H9 (cell line): ENCODE data around the gene ELOA2. TPM values are rescaled to one million over a fixed set of nuclear protein-coding genes. Genes with fewer than 3 reads are reported as not detected.

Experiments
- DNase-seq: peaks from one replicate; pipeline ENCODE4 v3.0.0-alpha.2; 2017
- H2AFZ ChIP-seq: one replicate; pipeline ENCODE4 v1.6.1; 2013; ENCODE audit warnings: mild to moderate bottlenecking, low read length, control low read depth, moderate library complexity
- H2AK5ac ChIP-seq: 2 replicates; pipeline ENCODE4 v1.6.1; 2013; ENCODE audit warnings: low read length, control low read depth, mixed read lengths; ENCODE audit not compliant: insufficient read length
- H2BK120ac ChIP-seq: one replicate; pipeline ENCODE4 v1.6.1; 2013; ENCODE audit warnings: low read depth, mild to moderate bottlenecking, low read length, control low read depth, inconsistent platforms; ENCODE audit not compliant: poor library complexity, severe bottlenecking
- H2BK12ac ChIP-seq: 2 replicates; pipeline ENCODE4 v1.6.1; 2013; ENCODE audit warnings: low read length, control low read depth, mixed read lengths, low read depth; ENCODE audit not compliant: insufficient read length
- H2BK15ac ChIP-seq: 2 replicates; pipeline ENCODE4 v1.6.1; 2013; ENCODE audit warnings: low read depth, low read length, control low read depth
- H2BK20ac ChIP-seq: one replicate; pipeline ENCODE4 v1.6.1; 2013; ENCODE audit warnings: low read depth, mild to moderate bottlenecking, low read length, control low read depth, inconsistent platforms; ENCODE audit not compliant: poor library complexity, severe bottlenecking
- H2BK5ac ChIP-seq: 2 replicates; pipeline ENCODE4 v1.6.1; 2013; ENCODE audit warnings: low read length, control low read depth, mixed read lengths; ENCODE audit not compliant: insufficient read length
- H3K14ac ChIP-seq: 2 replicates; pipeline ENCODE4 v1.6.1; 2013; ENCODE audit warnings: low read length, control low read depth; ENCODE audit not compliant: insufficient read depth
- H3K18ac ChIP-seq: 2 replicates; pipeline ENCODE4 v1.6.1; 2013; ENCODE audit warnings: low read depth, mild to moderate bottlenecking, mixed read lengths, low read length, control low read depth; ENCODE audit not compliant: insufficient read length
- H3K23ac ChIP-seq: 2 replicates; pipeline ENCODE4 v1.6.1; 2013; ENCODE audit warnings: low read length, control low read depth, mixed read lengths, low read depth; ENCODE audit not compliant: insufficient read length
- H3K23me2 ChIP-seq: 2 replicates; pipeline ENCODE4 v1.6.1; 2013; ENCODE audit warnings: low read depth, mild to moderate bottlenecking, mixed read lengths, low read length, control low read depth; ENCODE audit not compliant: insufficient read length, poor library complexity, severe bottlenecking
- H3K27ac ChIP-seq: 2 replicates; pipeline ENCODE4 v1.5.1; 2013; ENCODE audit warnings: low read length, control low read depth, mixed read lengths, low read depth; ENCODE audit not compliant: insufficient read length
- H3K27me3 ChIP-seq: 2 replicates; pipeline ENCODE4 v1.6.1; 2013; ENCODE audit warnings: low read length, control low read depth, inconsistent platforms; ENCODE audit not compliant: insufficient read depth
- H3K4ac ChIP-seq: 2 replicates; pipeline ENCODE4 v1.6.1; 2013; ENCODE audit warnings: low read depth, mild to moderate bottlenecking, control low read depth, inconsistent platforms, low read length, moderate library complexity
- H3K4me1 ChIP-seq: 2 replicates; pipeline ENCODE4 v1.6.1; 2013; ENCODE audit warnings: low read length, control low read depth, inconsistent platforms; ENCODE audit not compliant: insufficient read depth
- H3K4me2 ChIP-seq: 2 replicates; pipeline ENCODE4 v1.6.1; 2013; ENCODE audit warnings: low read length, control low read depth, mixed read lengths; ENCODE audit not compliant: insufficient read length, insufficient read depth
- H3K56ac ChIP-seq: 2 replicates; pipeline ENCODE4 v1.6.1; 2013; ENCODE audit warnings: low read depth, mild to moderate bottlenecking, mixed read lengths, low read length, control low read depth; ENCODE audit not compliant: insufficient read length
- H3K79me1 ChIP-seq: 2 replicates; pipeline ENCODE4 v1.6.1; 2013; ENCODE audit warnings: low read depth, mild to moderate bottlenecking, moderate library complexity, low read length, control low read depth, inconsistent platforms; ENCODE audit not compliant: insufficient read depth, poor library complexity, severe bottlenecking
- H3K79me2 ChIP-seq: 2 replicates; pipeline ENCODE4 v1.6.1; 2013; ENCODE audit warnings: low read length, control low read depth, inconsistent platforms; ENCODE audit not compliant: insufficient read depth
- H3K9ac ChIP-seq: 2 replicates; pipeline ENCODE4 v1.6.1; 2013; ENCODE audit warnings: low read length, control low read depth, mixed read lengths; ENCODE audit not compliant: insufficient read length; ENCODE audit errors: extremely low read depth
- H3K9me3 ChIP-seq: one replicate; pipeline ENCODE4 v1.6.1; 2013; ENCODE audit warnings: low read depth, low read length, inconsistent platforms; ENCODE audit not compliant: control insufficient read depth
- H3T11ph ChIP-seq: one replicate; pipeline ENCODE4 v1.6.1; 2013; ENCODE audit warnings: mild to moderate bottlenecking, low read length, control low read depth, inconsistent platforms
- H4K20me1 ChIP-seq: one replicate; pipeline ENCODE4 v1.6.1; 2013; ENCODE audit not compliant: control insufficient read depth, insufficient read length, insufficient read depth
- H4K5ac ChIP-seq: 2 replicates; pipeline ENCODE4 v1.6.1; 2013; ENCODE audit warnings: low read depth, mild to moderate bottlenecking, mixed read lengths, low read length, control low read depth; ENCODE audit not compliant: insufficient read length
- H4K8ac ChIP-seq: replicated peaks from 2 replicates; pipeline ENCODE4 v1.6.1; 2013; ENCODE audit warnings: low read length, control low read depth, mixed read lengths, low read depth; ENCODE audit not compliant: insufficient read length
- H4K91ac ChIP-seq: 2 replicates; pipeline ENCODE4 v1.6.1; 2013; ENCODE audit warnings: low read depth, mild to moderate bottlenecking, moderate library complexity, mixed read lengths, low read length, control low read depth; ENCODE audit not compliant: insufficient read length
- H3K27ac Mint-ChIP-seq, 3 experiments: 2 replicates in 2 of 3; 3 replicates in 1 of 3; pipeline ENCODE4 v1.8.0; 2020 to 2021; ENCODE audit warnings: mixed read lengths in 3 of 3, mild to moderate bottlenecking in 1 of 3, moderate library complexity in 1 of 3
- H3K27me3 Mint-ChIP-seq: 2 replicates; pipeline ENCODE4 v1.8.0; 2021; ENCODE audit warnings: low read depth, mild to moderate bottlenecking, moderate library complexity, mixed read lengths
- H3K36me3 Mint-ChIP-seq, 3 experiments: 2 replicates in 2 of 3; 3 replicates in 1 of 3; pipeline ENCODE4 v1.8.0; 2020 to 2021; ENCODE audit warnings: low read depth in 3 of 3, mixed read lengths in 3 of 3; ENCODE audit not compliant: insufficient read depth in 1 of 3
- H3K4me1 Mint-ChIP-seq, 2 experiments: 2 replicates each; pipeline ENCODE4 v1.8.0; 2020; ENCODE audit warnings: mixed read lengths in 2 of 2
- H3K4me3 Mint-ChIP-seq, 2 experiments: 2 replicates in 1 of 2; 3 replicates in 1 of 2; pipeline ENCODE4 v1.8.0; 2020 to 2021; ENCODE audit warnings: mild to moderate bottlenecking in 2 of 2, mixed read lengths in 2 of 2, moderate library complexity in 1 of 2
- H3K9me3 Mint-ChIP-seq, 2 experiments: 2 replicates in 1 of 2; 3 replicates in 1 of 2; pipeline ENCODE4 v1.8.0; 2020; ENCODE audit warnings: mild to moderate bottlenecking in 2 of 2, mixed read lengths in 2 of 2, moderate library complexity in 1 of 2
- WGBS: extraction: QIAGEN DNeasy Blood & Tissue Kit; methylation state at CpG from one replicate; pipeline ENCODE4 v1.1.7; 2013; ENCODE audit warnings: missing lambda C conversion rate, low lambda C conversion rate, mixed read lengths; ENCODE audit not compliant: insufficient read length; ENCODE audit errors: extremely low coverage; 5-methylcytosine and 5-hydroxymethylcytosine counted together
- total RNA-seq: library from RNA; stranded (reverse); gene quantifications from 2 replicates; pipeline ENCODE4 v1.2.1, GENCODE V29; 2021
- TF ChIP-seq, protein P1 (sequence below): fragments of 200-600 bp; sonication (generic); conservative IDR thresholded peaks from 3 replicates; pipeline ENCODE4 v1.8.0; 2021; ENCODE audit warnings: antibody characterized with exemption, mild to moderate bottlenecking

Gene ELOA2
- total RNA-seq, 1 experiment from 2014 or later = not detected

DNA sequence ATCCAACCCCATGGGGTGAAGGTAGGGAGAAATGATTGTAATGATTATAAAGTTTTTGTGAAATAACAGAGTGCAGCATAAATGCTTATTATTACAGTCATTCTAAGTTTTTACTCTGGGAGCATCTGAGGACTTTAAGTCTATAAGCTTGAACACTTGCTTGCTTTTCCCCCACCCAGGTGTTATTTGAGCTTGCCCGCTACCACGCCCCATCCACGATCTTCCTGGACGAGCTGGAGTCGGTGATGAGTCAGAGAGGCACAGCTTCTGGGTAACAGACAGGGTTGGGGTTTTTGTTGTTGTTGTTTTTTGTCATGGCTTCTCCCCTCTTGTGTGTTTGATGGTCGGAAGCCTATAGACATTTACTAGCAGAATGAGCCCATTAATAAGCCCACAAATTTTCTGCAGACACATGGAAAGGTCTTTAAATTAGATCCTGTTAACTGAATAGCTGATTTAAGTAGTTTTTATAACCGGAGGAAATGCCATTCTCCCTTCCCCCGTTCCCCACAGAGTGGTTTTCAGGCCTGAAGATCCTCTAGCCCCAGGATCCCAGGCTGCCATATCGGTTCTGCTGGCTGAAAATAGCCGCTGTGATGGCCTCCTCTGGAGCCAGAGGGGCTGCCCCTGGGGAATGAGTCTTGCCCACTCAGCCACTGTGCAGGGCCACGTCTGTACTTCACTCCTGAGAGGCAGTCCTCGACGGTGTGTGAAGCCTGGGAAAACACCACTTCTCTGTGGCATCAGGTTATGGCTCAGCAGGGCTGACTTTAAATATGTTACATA lies 39.9 kb upstream of the ELOA2 start:
- H3K56ac ChIP-seq = no peak overlapping the region
- no CpG with 5 or more reads among the region's 13 CpGs for WGBS
- no peak overlapping the region for H2BK15ac ChIP-seq
- no peaks in the 10 kb centered on the region for H3K9me3 Mint-ChIP-seq
- H2AFZ ChIP-seq = no peak overlapping the region
- no peak overlapping the region for H4K5ac ChIP-seq
- peak overlapping the region; percentile 76 for H3K14ac ChIP-seq
- peak; percentile 47 for DNase-seq
- no peak overlapping the region for H3K4me2 ChIP-seq
- no peak overlapping the region for H4K91ac ChIP-seq
- H3K27me3 Mint-ChIP-seq = no peaks in the 10 kb centered on the region
- no peak overlapping the region for H2BK12ac ChIP-seq
- H3K23me2 ChIP-seq = no peaks in the 10 kb centered on the region
- peak overlapping the region; percentile 35 for H3K18ac ChIP-seq
- TF ChIP-seq, protein P1, sequence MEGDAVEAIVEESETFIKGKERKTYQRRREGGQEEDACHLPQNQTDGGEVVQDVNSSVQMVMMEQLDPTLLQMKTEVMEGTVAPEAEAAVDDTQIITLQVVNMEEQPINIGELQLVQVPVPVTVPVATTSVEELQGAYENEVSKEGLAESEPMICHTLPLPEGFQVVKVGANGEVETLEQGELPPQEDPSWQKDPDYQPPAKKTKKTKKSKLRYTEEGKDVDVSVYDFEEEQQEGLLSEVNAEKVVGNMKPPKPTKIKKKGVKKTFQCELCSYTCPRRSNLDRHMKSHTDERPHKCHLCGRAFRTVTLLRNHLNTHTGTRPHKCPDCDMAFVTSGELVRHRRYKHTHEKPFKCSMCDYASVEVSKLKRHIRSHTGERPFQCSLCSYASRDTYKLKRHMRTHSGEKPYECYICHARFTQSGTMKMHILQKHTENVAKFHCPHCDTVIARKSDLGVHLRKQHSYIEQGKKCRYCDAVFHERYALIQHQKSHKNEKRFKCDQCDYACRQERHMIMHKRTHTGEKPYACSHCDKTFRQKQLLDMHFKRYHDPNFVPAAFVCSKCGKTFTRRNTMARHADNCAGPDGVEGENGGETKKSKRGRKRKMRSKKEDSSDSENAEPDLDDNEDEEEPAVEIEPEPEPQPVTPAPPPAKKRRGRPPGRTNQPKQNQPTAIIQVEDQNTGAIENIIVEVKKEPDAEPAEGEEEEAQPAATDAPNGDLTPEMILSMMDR = no peak
- no peaks in the 10 kb centered on the region for H4K20me1 ChIP-seq
- no peak overlapping the region for H3T11ph ChIP-seq
- no peaks in the 10 kb centered on the region for H3K27me3 ChIP-seq
- peak overlapping the region in 2 of 3 experiments; percentile 59 to 83; a peak in 3 of 7 replicates for H3K27ac Mint-ChIP-seq
- no peaks in the 10 kb centered on the region for H3K4me1 ChIP-seq
- no peak overlapping the region for H3K27ac ChIP-seq
- H2BK120ac ChIP-seq = no peak overlapping the region
- H3K23ac ChIP-seq = no peak overlapping the region
- H2BK5ac ChIP-seq = peak overlapping the region; percentile 87
- no peaks in the 10 kb centered on the region for H3K79me2 ChIP-seq
- no peak overlapping the region for H3K4me3 Mint-ChIP-seq
- no peak overlapping the region for H2BK20ac ChIP-seq
- no peaks in the 10 kb centered on the region for H3K9me3 ChIP-seq
- no peak overlapping the region for H3K9ac ChIP-seq
- no peak overlapping the region for H4K8ac ChIP-seq
- no peaks in the 10 kb centered on the region for H3K79me1 ChIP-seq
- H3K4ac ChIP-seq = no peak overlapping the region
- no peak overlapping the region for H2AK5ac ChIP-seq
- no peaks in the 10 kb centered on the region for H3K36me3 Mint-ChIP-seq
- H3K4me1 Mint-ChIP-seq = peaks cover 9% of the 10 kb centered on the region in 2 experiments
